NCI-H2081 (cell line): Measurements from ENCODE around the gene ROR1.
A peak's percentile ranks its signal among the peaks of the same experiment; 100 is the strongest.

ENCODE experiments used
- DNase-seq, 2 experiments: peaks; one replicate each; lab custom pipeline; 2025; lab: John Stamatoyannopoulos, UW

Gene ROR1

DNA sequence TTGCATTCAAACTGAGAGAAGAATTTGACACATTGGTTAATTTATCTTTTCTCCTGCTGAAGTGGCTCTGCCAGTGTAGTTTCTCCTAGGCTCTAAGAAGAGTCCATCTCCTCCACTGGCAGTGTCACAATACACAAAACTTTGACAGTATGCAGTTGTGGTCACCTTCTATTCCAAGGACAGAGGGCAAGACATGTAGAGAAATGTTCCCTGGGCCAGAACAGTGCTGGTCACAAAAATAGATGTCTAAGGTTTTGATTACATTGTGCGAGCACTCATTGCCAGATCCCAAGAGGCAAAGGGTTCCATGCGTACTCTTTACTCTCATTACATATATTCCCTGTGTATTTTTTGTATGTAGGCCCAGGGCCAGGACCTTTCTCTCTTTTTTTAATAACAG is 281.5 kb downstream of the ROR1 start:
- DNase-seq: no peak

- DNase-seq: no peak
Measured at GRCh38 chr1:64059556-64059955, 285.7 kb downstream of the ROR1 start.

DNA sequence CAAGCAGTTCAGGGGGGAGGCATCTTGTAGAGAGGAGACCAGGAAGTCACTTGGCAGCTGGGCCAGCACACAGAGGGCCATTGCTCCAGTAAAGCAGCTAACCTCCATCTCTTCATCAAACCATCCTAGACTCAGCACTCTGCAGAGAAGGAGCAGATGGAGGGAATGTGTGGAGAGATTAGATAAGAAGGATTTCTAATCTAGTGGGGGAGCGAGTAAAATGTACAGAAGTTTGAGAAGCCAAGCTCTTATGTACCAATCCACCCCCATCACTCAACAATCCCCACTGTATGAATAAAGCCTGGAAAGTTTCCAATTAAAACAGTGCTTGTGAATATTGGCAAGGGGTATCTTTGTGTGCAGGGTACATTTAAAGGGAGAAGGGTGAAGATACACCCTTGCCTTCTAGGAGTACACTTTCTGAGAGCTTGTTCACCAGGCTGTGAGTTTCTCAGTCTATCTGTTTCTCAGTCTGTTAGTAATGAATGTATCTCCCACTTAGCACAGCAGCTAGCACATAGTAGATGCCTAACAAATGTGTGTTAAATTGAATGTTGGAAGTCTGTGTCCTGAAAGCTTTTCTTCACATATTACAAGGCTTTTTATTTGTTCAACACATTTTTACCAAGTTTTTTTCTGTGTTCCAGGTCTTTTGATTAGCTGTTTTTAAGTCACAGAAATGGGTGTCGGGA is 286.9 kb downstream of the ROR1 start:
- DNase-seq: peak in 1 of 2 experiments; percentile 52

DNA sequence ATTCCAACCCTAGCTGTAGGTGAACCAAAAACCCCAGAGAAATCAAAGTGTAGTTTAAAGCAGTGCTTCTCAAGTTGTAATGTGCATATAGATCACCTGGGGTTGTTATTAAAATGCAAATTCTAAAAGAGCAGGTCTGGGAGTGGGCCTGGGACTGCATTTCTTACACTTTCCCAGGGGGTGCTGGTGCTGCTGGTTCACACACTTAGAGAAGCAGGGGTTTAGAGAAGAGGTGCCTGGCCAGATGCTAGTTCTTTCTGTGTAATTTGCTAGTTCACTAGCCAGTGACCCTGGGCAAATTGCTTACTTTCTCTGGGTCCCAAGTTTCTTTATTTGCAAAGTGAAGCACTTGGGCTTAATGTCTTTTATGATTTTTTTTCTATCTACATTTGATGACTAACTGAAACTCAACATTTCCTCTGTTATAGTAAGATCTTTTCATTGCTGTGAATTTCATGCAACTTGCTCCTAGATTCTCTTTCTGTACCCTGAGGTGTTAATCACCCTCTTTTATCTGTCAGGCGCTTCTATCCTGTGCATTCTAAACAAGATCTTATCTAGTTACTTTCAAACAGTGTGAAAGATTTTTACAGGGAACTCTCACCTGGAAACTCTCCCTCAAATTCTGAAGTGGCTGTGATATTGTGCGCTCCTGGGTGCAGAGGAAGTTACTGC is 287.8 kb downstream of the ROR1 start:
- no peak for DNase-seq

GRCh38 chr1:64062529-64062928 is 288.7 kb downstream of the ROR1 start:
- no peak for DNase-seq

DNA sequence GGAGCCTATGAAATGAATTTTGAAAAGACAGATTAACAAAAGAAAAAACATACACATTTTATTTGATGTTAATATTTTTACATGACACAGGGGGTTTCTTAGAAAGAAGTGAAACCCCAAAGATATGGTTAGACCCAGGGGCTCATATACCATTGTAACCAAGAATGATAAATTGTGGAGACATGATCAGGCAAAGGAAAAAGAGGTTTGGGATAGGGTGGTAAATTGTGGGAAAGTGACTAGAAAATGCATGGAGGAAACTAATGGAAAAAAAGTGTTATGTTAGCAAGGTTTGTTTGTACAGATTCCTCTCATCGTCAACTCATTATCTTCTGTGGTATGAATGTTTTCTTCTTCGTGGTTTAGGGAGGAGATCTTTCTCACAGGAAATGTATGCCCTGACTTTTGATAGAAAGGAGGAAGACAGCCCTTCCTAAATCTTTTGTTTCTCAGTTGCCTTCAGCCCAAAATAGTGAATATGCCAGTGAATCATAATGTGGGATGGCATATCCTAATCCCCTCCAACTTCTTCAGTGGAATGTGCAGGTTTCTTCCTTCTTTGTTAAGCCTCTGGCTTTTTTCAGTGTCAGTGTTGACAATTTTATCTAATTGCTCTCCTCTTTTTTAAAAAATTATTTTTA is 289.2 kb downstream of the ROR1 start:
- no peak for DNase-seq

- no peak for DNase-seq
Measured at GRCh38 chr1:64065571-64065970, 291.8 kb downstream of the ROR1 start.

DNA sequence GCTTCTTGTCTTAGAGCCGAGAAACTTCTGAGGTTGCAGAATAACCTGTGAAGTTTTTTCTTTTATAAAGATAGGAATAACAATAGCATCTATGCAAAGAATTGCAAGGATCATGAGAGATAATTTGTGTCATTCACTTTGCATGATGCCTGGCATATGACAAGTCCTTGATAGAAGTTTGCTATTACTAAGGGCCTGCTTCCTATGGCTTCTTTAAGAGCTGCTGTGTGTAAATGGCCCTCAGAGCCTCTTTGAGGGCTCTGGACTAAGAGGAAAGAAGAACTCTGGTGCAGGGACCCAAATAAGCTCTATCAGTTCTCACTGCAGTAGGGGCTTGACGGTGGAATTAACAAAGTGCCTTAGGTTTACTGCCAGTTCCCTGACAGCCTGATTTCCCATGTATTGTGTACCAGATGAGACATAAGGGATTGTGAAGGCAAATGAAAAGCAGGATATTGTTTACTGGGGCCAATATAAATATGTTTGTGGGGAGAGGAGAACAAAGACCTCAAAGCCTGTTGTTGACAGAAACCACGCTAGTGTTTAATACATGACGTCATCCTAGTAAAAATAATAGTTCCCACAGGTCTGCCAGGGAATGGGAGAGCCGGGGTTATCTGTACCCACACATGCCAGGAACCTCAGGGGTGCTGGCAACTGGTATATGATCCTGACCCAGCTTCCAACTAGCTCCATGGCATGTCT is 298.4 kb downstream of the ROR1 start:
- DNase-seq: peak; percentile 12 to 56

GRCh38 chr1:64073705-64074104 is 299.9 kb downstream of the ROR1 start:
- no peak for DNase-seq

GRCh38 chr1:64074767-64075166 is 300.9 kb downstream of the ROR1 start:
- no peak for DNase-seq

DNA sequence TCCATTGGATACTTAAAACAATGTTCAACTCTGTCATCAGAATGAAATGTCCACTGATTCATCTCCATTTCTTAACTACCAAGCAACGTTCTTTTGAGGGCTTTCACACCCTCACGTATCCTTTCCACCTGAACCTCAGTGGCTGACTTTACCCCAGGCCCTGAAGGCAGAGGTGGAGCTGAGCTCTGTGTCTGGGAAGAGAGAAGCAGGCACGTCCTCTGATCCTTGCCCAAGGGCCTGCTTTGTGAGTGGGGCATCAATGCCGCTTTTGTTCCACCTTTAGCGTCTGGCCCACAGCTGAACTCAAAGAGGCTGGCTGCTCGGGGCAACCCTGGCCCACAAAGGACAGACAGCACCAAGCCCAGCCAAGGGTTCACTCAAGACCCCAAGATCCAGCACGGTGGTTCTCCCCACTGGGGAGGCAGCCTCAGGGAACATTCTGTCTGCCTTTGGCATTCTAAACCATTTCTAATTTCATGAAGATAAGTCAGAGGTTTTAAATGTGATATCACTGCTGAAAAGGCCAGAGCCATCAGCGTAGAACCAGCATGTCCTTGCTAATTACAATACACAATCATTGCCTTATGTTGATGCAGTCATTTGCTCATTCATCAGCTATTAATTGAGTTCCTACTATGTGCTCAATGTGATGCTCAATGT is 303.6 kb downstream of the ROR1 start:
- no peak for DNase-seq

GRCh38 chr1:64080941-64081562 is 307.2 kb downstream of the ROR1 start:
- no peak for DNase-seq

DNA sequence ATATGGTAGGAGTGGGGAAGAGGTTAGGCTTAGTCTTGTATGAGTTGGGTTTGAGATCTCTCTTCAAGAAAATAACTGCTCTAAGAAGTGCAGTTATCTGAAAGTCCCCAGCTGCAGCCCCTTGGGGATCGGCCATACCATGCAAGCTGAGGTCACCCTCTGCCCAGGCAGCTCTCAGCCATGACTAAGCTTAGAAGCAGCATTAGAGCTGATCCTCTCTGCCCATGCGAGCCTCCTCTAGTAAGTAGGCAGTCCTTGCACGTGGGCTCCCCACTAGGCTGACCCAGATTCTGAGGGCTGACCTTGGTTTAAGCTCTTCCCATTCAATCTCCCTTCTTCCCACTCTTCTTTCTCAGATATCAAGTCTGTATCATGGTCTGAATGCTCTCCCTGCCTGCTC is 308.6 kb downstream of the ROR1 start:
- DNase-seq: no peak

GRCh38 chr1:64084451-64084850 is 310.6 kb downstream of the ROR1 start:
- DNase-seq: no peak

GRCh38 chr1:64087768-64088167 is 314.0 kb downstream of the ROR1 start:
- no peak for DNase-seq

DNA sequence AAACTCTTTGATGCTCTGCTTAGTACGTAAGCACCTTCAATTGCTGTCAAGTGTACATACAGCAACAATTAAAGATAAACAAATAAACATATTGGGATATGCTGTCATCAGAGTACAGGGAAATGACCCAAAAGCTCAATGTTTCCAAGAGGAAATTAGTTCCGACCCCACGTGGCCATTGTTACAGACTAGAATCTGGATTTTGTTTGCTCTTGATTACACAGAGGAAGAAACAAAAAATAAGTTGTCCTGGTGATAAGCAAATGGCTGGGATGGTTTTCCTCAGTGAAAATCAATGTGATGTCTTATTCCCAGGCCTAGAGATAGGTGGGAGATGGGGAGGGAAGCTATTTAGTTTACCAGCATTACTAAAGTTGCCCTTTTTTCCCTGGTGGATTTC is 316.6 kb downstream of the ROR1 start:
- DNase-seq: no peak

- no peak for DNase-seq
Measured at GRCh38 chr1:64092851-64093371, 319.1 kb downstream of the ROR1 start.

DNA sequence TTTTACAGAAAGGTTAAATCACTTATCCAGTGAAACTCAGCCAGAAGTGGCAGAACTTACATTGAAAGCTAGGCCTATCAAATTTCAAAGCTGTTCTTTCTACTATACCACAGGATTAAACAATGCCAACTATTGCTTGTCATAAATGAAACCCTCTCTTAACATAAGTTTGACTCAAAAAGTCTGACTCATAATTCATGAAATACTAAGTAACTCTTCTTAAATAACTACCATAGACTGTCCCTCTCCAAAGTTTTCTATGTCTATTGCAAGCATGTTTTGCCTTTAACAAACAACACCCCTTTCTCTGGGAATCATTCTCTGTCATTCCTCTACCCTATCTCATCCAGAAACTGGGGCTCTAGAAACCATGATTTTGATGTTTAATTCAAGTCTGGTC is 320.1 kb downstream of the ROR1 start:
- DNase-seq: no peak

DNA sequence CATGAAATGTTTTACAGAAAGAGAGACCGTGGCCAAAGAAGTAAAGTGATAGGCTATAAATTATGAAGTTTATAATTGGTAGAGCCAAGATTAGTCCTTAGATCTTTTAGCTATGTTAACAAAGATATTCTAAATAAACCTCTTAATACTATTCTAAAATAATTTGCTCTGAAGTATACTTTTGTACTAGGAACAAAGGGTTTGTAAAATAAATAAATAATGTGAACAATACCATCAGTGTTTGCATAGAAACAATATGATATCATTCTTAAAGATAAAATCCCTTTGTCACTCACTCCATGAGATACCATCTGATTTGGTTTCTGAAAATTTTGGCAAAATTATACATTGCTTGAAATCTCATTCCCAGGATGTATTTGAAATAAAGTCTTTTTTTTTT is 322.0 kb downstream of the ROR1 start:
- no peak for DNase-seq

GRCh38 chr1:64097859-64098258 is 324.0 kb downstream of the ROR1 start:
- no peak for DNase-seq

DNA sequence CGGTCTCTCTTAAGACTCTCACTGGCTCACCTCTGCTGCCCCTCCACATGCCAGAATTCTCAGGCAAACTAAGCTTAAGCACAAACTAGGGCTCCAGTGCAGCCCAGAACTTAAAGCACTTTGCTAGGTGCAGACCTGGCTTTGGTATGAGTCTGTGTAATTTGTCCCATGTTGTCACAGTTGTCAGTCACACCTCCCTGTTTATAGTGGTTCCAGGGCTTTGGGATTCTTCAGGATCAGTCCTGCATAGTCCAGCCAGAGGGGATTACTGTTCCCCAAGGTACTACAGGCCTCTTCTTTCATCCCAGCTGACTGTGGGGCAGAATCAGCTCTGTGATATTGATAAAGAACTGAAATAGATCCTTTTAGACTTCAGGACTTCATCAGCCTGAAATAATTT is 324.6 kb downstream of the ROR1 start:
- DNase-seq: no peak
